ENCODE data around the gene SHC2. TPM values are rescaled to one million over a fixed set of nuclear protein-coding genes. Genes with fewer than 3 reads are reported as not detected.

Gene SHC2
- total and polyA plus RNA-seq, 2 of the 13 experiments (the other 11 are each of a cell fraction or from before 2014, with no cell fraction given): 9.0 to 18.3 TPM

DNA sequence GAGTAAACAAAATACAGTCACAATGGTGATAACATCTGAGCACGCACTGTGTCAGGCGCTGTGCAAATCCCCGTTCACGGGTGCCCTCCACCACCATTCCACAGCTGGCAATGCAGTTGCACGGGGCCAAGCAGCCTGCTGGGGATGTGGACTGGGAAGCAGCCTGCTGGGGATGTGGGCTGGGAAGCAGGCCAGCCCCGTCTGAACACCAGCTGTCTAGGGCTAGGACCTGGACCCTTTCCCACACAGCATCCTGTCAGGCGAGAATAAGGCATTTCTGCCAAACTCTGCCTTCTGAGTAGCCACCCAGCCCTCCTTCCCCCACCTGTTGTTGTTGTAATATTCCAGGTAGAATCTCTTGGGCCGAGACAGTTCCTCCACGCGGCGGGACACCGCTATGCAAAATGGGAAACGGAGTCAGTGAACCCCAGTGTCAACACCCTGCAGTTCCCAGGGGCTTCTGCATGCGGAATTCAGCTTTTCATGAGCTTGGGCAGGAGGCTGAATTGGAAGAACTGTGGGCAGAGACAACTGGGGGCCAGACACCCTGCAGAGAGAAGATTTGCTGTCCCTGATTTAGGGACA, 88.4 kb downstream of the SHC2 start:
- Histone ChIP-seq H3K27me3 (ENCODE audit: control insufficient read depth in 1 of 2, insufficient read depth in 2 of 2, low read length in 2 of 2) (peaks cover 16 to 79% of the 10 kb centered on the region in 2 experiments), H4K20me1 (ENCODE audit: insufficient read depth, low read length) (no peaks in the 10 kb centered on the region), H3K4me1 (ENCODE audit: insufficient read depth, low read length) (no peaks in the 10 kb centered on the region), H3K9me3 (ENCODE audit: low read length) (no peaks in the 10 kb centered on the region), H3K4me3 (replicated peaks in 1 of 3; ENCODE audit: insufficient read depth in 1 of 3, low read depth in 2 of 3, low read length in 3 of 3) (no peak overlapping the region), H3K9ac (ENCODE audit: insufficient read depth, low read depth, low read length) (no peak overlapping the region), H3K79me2 (ENCODE audit: insufficient read depth, low read length) (no peaks in the 10 kb centered on the region), H2AFZ (ENCODE audit: low read length) (no peak overlapping the region), H3K36me3 (replicated peaks in 1 of 2; ENCODE audit: control insufficient read depth in 1 of 2, insufficient read depth in 2 of 2, low read length in 2 of 2) (no peaks in the 10 kb centered on the region), H3K27ac (ENCODE audit: extremely low read length, insufficient read depth, low read length) (no peak overlapping the region), H3K4me2 (ENCODE audit: low read depth, low read length) (no peak overlapping the region)
- WGBS (ENCODE audit: low lambda C conversion rate): 36% methylated on average over 11 of the region's 14 CpGs
- no peak for FAIRE-seq
- no peak for DNase-seq (ENCODE audit: low spot score)
- ChIA-PET POLR2A (no interaction called here), CTCF (ENCODE audit: low intra/inter-chr PET ratio, low total read pairs) (no interaction called here)
- intact Hi-C loops (cut with micrococcal nuclease; ENCODE audit: unreplicated experiment) (no loop called here), in situ Hi-C loops (cut with HindIII; ENCODE audit: extremely low pct_ligation_motif_present, low pct_unique_long_range_greater_than_20kb) (no loop called here)
- no TSS peak for BruUV-seq (replicated peaks)
- ATAC-seq: no peak
- no peak for TF ChIP-seq ZNF83 (CRISPR knock-in tag; IDR thresholded peaks at IDR 0.05; ENCODE audit: borderline replicate concordance)
- no peak for TF ChIP-seq MYC (CRISPR knock-in tag; IDR thresholded peaks at IDR 0.05; ENCODE audit: borderline replicate concordance)
- TF ChIP-seq ZNF598 (CRISPR knock-in tag; IDR thresholded peaks at IDR 0.05; ENCODE audit: borderline replicate concordance): no peak
- no peak for TF ChIP-seq ZNF329 (CRISPR knock-in tag; IDR thresholded peaks at IDR 0.05; ENCODE audit: low read depth)
- no peak for TF ChIP-seq NFE2 (CRISPR knock-in tag; IDR thresholded peaks at IDR 0.05)
- TF ChIP-seq, protein P1, sequence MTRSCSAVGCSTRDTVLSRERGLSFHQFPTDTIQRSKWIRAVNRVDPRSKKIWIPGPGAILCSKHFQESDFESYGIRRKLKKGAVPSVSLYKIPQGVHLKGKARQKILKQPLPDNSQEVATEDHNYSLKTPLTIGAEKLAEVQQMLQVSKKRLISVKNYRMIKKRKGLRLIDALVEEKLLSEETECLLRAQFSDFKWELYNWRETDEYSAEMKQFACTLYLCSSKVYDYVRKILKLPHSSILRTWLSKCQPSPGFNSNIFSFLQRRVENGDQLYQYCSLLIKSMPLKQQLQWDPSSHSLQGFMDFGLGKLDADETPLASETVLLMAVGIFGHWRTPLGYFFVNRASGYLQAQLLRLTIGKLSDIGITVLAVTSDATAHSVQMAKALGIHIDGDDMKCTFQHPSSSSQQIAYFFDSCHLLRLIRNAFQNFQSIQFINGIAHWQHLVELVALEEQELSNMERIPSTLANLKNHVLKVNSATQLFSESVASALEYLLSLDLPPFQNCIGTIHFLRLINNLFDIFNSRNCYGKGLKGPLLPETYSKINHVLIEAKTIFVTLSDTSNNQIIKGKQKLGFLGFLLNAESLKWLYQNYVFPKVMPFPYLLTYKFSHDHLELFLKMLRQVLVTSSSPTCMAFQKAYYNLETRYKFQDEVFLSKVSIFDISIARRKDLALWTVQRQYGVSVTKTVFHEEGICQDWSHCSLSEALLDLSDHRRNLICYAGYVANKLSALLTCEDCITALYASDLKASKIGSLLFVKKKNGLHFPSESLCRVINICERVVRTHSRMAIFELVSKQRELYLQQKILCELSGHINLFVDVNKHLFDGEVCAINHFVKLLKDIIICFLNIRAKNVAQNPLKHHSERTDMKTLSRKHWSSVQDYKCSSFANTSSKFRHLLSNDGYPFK (CRISPR knock-in tag; IDR thresholded peaks at IDR 0.05; ENCODE audit: borderline replicate concordance): no peak
- no peak for TF ChIP-seq ZNF33B (CRISPR knock-in tag; IDR thresholded peaks at IDR 0.05)
- TF ChIP-seq XBP1 (CRISPR knock-in tag; IDR thresholded peaks at IDR 0.05): no peak
- TF ChIP-seq, protein P2, sequence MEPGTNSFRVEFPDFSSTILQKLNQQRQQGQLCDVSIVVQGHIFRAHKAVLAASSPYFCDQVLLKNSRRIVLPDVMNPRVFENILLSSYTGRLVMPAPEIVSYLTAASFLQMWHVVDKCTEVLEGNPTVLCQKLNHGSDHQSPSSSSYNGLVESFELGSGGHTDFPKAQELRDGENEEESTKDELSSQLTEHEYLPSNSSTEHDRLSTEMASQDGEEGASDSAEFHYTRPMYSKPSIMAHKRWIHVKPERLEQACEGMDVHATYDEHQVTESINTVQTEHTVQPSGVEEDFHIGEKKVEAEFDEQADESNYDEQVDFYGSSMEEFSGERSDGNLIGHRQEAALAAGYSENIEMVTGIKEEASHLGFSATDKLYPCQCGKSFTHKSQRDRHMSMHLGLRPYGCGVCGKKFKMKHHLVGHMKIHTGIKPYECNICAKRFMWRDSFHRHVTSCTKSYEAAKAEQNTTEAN (CRISPR knock-in tag; conservative IDR thresholded peaks at IDR 0.05): no peak
- TF ChIP-seq, protein P3, sequence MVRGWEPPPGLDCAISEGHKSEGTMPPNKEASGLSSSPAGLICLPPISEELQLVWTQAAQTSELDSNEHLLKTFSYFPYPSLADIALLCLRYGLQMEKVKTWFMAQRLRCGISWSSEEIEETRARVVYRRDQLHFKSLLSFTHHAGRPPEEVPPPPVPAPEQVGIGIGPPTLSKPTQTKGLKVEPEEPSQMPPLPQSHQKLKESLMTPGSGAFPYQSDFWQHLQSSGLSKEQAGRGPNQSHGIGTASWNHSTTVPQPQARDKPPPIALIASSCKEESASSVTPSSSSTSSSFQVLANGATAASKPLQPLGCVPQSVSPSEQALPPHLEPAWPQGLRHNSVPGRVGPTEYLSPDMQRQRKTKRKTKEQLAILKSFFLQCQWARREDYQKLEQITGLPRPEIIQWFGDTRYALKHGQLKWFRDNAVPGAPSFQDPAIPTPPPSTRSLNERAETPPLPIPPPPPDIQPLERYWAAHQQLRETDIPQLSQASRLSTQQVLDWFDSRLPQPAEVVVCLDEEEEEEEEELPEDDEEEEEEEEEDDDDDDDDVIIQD (CRISPR knock-in tag; IDR thresholded peaks at IDR 0.05; ENCODE audit: low read depth): no peak
- TF ChIP-seq ZNF567 (CRISPR knock-in tag; IDR thresholded peaks at IDR 0.05; ENCODE audit: borderline replicate concordance): no peak
- TF ChIP-seq KAT8 (CRISPR knock-in tag; IDR thresholded peaks at IDR 0.05): no peak
- no peak for TF ChIP-seq NAIF1 (CRISPR knock-in tag; IDR thresholded peaks at IDR 0.05; ENCODE audit: borderline replicate concordance)
- TF ChIP-seq, protein P4, sequence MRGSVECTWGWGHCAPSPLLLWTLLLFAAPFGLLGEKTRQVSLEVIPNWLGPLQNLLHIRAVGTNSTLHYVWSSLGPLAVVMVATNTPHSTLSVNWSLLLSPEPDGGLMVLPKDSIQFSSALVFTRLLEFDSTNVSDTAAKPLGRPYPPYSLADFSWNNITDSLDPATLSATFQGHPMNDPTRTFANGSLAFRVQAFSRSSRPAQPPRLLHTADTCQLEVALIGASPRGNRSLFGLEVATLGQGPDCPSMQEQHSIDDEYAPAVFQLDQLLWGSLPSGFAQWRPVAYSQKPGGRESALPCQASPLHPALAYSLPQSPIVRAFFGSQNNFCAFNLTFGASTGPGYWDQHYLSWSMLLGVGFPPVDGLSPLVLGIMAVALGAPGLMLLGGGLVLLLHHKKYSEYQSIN (CRISPR knock-in tag; IDR thresholded peaks at IDR 0.05; ENCODE audit: borderline replicate concordance): no peak
- no peak for TF ChIP-seq ZNF12 (CRISPR knock-in tag; IDR thresholded peaks at IDR 0.05)
- no peak for TF ChIP-seq BRD4 (CRISPR knock-in tag; IDR thresholded peaks at IDR 0.05)
- TF ChIP-seq, protein P5, sequence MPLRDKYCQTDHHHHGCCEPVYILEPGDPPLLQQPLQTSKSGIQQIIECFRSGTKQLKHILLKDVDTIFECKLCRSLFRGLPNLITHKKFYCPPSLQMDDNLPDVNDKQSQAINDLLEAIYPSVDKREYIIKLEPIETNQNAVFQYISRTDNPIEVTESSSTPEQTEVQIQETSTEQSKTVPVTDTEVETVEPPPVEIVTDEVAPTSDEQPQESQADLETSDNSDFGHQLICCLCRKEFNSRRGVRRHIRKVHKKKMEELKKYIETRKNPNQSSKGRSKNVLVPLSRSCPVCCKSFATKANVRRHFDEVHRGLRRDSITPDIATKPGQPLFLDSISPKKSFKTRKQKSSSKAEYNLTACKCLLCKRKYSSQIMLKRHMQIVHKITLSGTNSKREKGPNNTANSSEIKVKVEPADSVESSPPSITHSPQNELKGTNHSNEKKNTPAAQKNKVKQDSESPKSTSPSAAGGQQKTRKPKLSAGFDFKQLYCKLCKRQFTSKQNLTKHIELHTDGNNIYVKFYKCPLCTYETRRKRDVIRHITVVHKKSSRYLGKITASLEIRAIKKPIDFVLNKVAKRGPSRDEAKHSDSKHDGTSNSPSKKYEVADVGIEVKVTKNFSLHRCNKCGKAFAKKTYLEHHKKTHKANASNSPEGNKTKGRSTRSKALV (CRISPR knock-in tag; IDR thresholded peaks at IDR 0.05): no peak
